Measurements from ENCODE around the gene CAMK1D.

CAMK1D gene

GRCh38 chr10:12444981-12445700 lies 95.8 kb downstream of the CAMK1D start:
- no peak for DNase-seq (ENCODE audit: low read depth)
- no peak overlapping the region for H3K4me3 ChIP-seq (ENCODE audit: low read depth, low read length)

DNA sequence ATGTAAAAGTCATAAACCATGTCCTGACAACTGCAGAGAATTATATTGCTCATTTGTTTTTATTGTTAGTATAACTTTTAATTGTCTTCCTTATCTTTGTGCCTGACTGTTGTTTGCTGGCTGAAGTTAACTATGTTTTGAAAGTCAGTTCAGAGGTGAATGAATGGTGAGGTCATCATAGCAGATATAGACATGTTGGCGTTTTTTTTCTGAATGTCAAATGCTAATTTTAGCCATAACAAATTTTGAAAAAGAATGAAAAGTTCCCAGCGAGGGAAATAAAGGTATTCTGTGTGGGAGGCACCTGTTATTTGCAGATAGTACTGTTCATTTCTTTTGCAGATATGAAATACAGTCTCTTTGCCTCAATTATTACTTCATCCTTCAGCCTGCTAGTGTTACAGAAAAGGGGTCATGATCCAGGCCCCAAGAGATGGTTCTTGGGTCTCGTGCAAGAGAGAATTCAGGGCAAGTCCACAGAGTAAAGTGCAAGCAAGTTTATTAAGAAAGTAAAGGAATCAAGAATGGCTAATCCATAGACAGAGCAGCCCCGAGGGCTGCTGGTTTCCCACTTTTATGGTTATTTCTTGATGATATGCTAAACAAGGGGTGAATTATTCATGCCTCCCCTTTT lies 96.5 kb downstream of the CAMK1D start:
- H3K4me3 ChIP-seq (ENCODE audit: low read depth, low read length): no peak overlapping the region
- no peak for DNase-seq (ENCODE audit: low read depth)

- H3K4me3 ChIP-seq (ENCODE audit: low read depth, low read length): no peak overlapping the region
- DNase-seq (ENCODE audit: low read depth): no peak
Observed at GRCh38 chr10:12448340-12448728, 99.0 kb downstream of the CAMK1D start.

DNA sequence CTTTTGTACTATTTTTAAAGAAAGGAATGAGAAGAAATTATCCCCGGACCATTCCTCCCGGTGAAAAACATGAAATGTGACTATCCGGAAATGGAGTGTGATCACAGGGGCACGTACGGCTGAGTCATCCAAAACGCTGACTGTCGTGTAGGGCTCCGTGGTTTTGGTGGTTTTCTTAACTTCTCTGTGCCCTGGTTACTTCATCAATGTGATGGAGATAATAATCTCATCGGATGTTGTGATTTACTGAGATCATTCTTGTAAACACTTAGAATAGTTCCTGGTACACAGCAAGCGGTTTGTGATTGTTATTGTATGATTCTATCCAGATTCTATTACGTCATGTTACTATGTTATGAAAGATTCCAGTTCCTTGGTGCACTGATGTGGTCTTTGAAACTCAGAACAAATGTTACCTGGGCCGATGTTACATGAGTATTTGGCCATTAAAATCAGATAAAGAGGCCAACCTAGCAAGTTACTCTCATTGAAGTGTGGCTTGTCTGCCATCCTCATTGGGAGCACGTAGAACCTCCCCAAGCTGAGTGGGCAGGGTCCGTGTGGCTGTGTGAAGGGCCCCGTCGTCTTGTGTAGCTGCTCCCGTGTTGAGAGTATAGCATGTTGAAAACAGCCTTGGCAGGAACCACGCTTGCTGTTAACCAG lies 99.5 kb downstream of the CAMK1D start:
- peak; percentile 30 for DNase-seq (ENCODE audit: low read depth)
- no peak overlapping the region for H3K4me3 ChIP-seq (ENCODE audit: low read depth, low read length)

DNA sequence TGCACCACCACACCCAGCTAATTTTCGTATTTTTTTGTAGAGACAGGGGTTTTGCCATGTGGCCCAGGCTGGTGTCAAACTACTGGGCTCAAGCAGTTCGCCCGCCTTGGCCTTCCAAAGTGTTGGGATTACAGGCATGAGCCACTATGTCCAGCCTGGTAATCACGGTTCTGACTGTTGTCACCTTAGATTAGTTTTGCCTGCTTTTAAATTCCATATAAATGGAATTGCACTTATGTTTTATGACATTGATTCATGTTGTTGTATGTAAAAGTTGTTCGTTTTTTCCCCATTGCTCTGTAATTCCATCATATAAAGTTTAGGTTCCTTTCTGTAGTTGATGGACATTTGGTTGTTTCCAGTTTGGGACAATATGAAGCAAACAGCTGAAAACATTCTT lies 106.0 kb downstream of the CAMK1D start:
- DNase-seq (ENCODE audit: low read depth): no peak
- H3K4me3 ChIP-seq (ENCODE audit: low read depth, low read length): no peak overlapping the region

- no peak for DNase-seq (ENCODE audit: low read depth)
- no peak overlapping the region for H3K4me3 ChIP-seq (ENCODE audit: low read depth, low read length)
Observed at GRCh38 chr10:12455766-12456165, 106.4 kb downstream of the CAMK1D start.

- no peak for DNase-seq (ENCODE audit: low read depth)
- H3K4me3 ChIP-seq (ENCODE audit: low read depth, low read length): no peak overlapping the region
Observed at GRCh38 chr10:12459340-12459739, 110.0 kb downstream of the CAMK1D start.

GRCh38 chr10:12459762-12460161 lies 110.4 kb downstream of the CAMK1D start:
- DNase-seq (ENCODE audit: low read depth): no peak
- no peak overlapping the region for H3K4me3 ChIP-seq (ENCODE audit: low read depth, low read length)

- no peak for DNase-seq (ENCODE audit: low read depth)
Observed at GRCh38 chr10:12463459-12463838, 114.1 kb downstream of the CAMK1D start.

DNA sequence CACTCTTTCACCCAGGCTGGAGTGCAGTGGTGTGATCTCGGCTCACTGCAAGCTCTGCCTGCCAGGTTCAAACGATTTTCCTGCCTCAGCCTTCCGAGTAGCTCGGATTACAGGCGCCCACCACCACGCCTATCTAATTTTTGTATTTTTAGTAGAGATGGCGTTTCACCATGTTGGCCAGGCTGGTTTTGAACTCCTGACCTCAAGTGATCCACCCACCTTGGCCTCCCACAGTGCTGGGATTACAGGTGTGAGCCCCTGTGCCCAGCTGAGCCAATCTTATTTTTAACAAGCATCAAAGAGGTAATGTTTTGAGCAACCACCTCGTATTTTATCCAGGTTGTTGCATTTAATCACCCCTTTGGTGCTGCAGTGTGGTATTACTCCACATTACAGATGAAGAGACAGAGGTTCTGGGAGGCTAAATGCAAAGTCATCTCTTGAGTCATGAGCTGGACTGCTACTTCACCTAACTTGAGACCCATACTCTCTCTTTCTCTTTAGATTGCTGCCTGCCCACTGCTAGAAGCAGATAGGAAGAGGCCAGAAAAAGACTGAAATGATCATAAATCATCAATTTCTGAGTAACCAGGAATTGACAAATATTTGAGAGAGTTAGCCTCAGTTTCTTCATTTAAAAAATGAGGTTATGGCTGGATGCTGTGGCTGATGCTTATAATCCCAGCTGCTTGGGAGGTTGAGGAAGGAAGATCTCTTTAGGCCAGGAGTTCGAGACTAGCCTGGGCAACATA lies 116.2 kb downstream of the CAMK1D start:
- H3K4me3 ChIP-seq (ENCODE audit: low read depth, low read length): no peak overlapping the region

More at GRCh38 chr10:12463459-12463838, 114.1 kb downstream of the CAMK1D start:
- no peak overlapping the region for H3K4me3 ChIP-seq (ENCODE audit: low read depth, low read length)

DNA sequence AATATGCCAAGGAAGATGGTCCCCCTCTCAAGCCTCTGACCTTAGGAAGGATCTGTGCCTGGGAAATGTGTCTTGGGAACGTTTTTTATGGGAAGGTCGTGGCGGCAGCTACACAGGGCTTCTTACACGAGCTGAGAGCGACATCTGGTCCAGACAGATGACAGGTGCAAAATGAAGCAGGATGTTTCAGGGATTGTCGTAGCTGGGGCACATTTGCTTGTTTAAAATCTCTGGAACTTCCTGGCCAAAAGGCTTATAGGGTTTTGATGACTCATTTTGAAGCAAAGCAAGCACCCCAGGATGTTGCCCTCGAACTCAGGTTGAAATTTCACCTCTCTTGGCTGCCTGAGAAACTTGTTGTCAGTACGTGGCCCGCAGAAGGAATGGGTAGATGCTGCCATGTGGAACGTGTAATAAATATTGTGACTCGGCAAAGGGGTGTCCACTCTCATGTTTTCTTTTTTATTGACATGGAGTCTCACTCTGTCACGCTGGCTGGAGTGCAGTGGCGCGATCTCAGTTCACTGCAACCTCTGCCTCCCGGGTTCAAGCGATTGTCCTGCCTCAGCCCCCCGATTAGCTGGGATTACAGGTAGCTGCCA lies 117.5 kb downstream of the CAMK1D start:
- DNase-seq (ENCODE audit: low read depth): peak; percentile 16
- no peak overlapping the region for H3K4me3 ChIP-seq (ENCODE audit: low read depth, low read length)

More for the DNA sequence above, 116.2 kb downstream of the CAMK1D start:
- DNase-seq (ENCODE audit: low read depth): no peak

DNA sequence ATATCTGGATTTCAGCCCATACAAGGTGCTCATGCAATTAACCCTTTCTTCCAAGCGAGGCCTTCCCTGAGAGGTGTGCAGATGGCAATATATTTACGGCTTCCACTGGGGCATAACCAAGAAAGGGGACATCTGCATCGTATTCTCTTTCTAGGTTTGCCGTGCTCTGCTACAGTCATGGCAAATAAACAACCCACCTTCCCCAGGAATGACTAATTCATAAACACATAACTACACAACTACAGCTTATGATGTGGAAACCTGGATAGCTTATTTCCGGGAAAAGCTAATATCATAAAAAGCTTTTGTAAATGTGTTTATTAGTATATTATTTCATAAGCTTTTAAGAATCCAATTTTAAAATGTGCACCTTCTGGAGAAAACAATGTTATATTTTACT lies 120.0 kb downstream of the CAMK1D start:
- H3K4me3 ChIP-seq (ENCODE audit: low read depth, low read length): no peak overlapping the region
- DNase-seq (ENCODE audit: low read depth): no peak

DNA sequence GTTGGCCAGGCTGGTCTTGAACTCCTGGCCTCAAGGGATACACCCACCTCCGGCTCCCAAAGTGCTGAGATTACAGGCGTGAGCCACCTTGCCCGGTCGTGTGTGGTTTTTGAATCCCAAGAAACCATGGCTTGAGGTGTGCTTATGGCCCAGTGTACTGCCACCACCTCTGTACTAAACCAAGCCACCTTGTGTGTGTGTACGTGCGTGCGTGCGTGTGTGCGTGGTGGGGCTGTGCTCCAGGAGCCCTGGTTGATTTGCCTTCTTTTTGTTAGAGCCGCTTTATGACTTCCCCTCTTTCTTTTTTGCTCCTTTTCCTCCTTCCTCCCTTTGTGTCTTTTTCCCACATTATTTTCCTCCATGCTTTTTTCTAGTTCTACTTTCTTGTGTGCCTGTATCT lies 121.4 kb downstream of the CAMK1D start:
- no peak for DNase-seq (ENCODE audit: low read depth)
- no peak overlapping the region for H3K4me3 ChIP-seq (ENCODE audit: low read depth, low read length)

DNA sequence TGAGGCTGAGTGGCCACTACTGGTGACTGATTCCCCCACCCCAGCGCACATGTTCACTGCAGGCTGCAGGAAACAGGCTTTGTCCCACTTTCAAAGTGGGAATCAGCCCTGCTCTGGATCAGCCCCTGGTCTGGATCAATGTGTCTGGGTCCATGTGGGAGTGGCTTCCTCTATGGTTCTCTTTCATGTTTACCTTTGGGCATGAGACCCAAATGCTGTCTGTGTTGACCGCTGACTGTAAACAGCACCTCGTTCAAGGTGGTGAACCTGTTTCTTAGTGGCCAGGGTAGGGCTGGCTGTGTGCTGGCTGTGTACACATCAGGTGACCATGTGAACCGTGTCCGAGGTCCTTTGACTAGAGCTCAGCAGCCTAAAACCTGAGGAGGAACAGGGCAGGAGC lies 121.8 kb downstream of the CAMK1D start:
- no peak for DNase-seq (ENCODE audit: low read depth)
- H3K4me3 ChIP-seq (ENCODE audit: low read depth, low read length): no peak overlapping the region

DNA sequence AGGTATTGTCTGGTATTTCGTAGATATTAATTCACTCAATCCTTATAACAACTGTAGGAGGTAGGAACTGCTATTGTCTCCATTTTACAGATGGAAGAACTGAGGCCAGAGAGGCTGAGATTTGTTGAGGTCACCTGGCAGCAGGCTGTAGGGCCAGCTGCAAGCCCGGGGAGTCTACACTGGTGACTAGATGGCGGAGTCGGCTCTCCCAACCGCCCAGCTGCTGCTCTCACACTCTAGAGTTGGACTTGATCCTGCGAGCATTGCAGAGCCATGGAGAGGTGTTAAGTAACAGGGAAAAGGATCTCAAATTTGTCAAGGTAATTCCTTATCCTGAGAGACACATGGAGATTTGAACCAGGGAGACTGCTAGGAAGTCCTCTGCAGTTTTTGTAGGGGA lies 124.1 kb downstream of the CAMK1D start:
- no peak for DNase-seq (ENCODE audit: low read depth)
- no peak overlapping the region for H3K4me3 ChIP-seq (ENCODE audit: low read depth, low read length)

GRCh38 chr10:12474727-12475412 lies 125.5 kb downstream of the CAMK1D start:
- DNase-seq (ENCODE audit: low read depth): no peak
- H3K4me3 ChIP-seq (ENCODE audit: low read depth, low read length): no peak overlapping the region

DNA sequence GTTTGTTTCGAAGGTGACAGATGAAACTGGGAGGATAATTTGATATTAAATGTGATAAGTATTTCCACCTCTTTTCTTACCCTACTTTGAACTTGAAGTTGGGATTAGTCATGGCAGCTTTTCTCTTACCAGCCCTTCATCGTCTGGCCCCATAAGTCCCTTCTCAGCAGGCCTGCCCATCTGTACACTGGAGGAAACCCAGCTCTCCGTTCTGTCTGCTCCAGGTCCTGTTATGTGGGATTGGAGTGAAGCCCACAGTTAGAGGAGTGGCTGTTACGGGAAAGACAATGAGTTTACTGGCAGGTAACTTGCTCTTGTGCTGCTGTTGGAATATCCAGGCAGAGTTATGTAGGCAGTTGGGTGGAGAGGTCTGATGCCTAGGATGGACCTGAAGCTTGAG lies 127.3 kb downstream of the CAMK1D start:
- DNase-seq (ENCODE audit: low read depth): no peak
- no peak overlapping the region for H3K4me3 ChIP-seq (ENCODE audit: low read depth, low read length)

- no peak for DNase-seq (ENCODE audit: low read depth)
- no peak overlapping the region for H3K4me3 ChIP-seq (ENCODE audit: low read depth, low read length)
Observed at GRCh38 chr10:12479437-12479844, 130.1 kb downstream of the CAMK1D start.

GRCh38 chr10:12479924-12480323 lies 130.6 kb downstream of the CAMK1D start:
- H3K4me3 ChIP-seq (ENCODE audit: low read depth, low read length): no peak overlapping the region
- DNase-seq (ENCODE audit: low read depth): no peak

Measured in skeletal muscle cell (primary cell).